GM20000 (cell line): ENCODE data around the gene GRK1.

ENCODE experiments used
- DNase-seq: peaks from one replicate; pipeline ENCODE4 v3.0.0; 2012; ENCODE audit warnings: low spot score
- CTCF ChIP-seq: IDR thresholded peaks from 2 replicates; pipeline ENCODE4 v1.5.1; 2012; ENCODE audit warnings: mild to moderate bottlenecking, control low read depth; ENCODE audit errors: extremely low read depth, missing control alignments

Gene GRK1

GRCh38 chr13:113629866-113630265 is 37.2 kb upstream of the GRK1 start:
- TF ChIP-seq CTCF, result no peak
- no peak for DNase-seq

GRCh38 chr13:113630296-113630695 is 36.7 kb upstream of the GRK1 start:
- DNase-seq, result no peak
- no peak for TF ChIP-seq CTCF

GRCh38 chr13:113630804-113631203 is 36.2 kb upstream of the GRK1 start:
- TF ChIP-seq CTCF, result no peak
- DNase-seq, result no peak

GRCh38 chr13:113631341-113632095 is 35.5 kb upstream of the GRK1 start:
- TF ChIP-seq CTCF, result no peak
- DNase-seq, result no peak

- DNase-seq, result no peak
- TF ChIP-seq CTCF, result no peak
Measured at GRCh38 chr13:113632706-113633484, 34.1 kb upstream of the GRK1 start.

GRCh38 chr13:113633485-113633873 is 33.5 kb upstream of the GRK1 start:
- no peak for DNase-seq
- no peak for TF ChIP-seq CTCF

- DNase-seq, result no peak
- no peak for TF ChIP-seq CTCF
Measured at GRCh38 chr13:113634279-113635047, 32.6 kb upstream of the GRK1 start.
